ENCODE data around the gene DGKQ.
A peak's percentile ranks its signal among the peaks of the same experiment; 100 is the strongest.

Gene DGKQ

DNA sequence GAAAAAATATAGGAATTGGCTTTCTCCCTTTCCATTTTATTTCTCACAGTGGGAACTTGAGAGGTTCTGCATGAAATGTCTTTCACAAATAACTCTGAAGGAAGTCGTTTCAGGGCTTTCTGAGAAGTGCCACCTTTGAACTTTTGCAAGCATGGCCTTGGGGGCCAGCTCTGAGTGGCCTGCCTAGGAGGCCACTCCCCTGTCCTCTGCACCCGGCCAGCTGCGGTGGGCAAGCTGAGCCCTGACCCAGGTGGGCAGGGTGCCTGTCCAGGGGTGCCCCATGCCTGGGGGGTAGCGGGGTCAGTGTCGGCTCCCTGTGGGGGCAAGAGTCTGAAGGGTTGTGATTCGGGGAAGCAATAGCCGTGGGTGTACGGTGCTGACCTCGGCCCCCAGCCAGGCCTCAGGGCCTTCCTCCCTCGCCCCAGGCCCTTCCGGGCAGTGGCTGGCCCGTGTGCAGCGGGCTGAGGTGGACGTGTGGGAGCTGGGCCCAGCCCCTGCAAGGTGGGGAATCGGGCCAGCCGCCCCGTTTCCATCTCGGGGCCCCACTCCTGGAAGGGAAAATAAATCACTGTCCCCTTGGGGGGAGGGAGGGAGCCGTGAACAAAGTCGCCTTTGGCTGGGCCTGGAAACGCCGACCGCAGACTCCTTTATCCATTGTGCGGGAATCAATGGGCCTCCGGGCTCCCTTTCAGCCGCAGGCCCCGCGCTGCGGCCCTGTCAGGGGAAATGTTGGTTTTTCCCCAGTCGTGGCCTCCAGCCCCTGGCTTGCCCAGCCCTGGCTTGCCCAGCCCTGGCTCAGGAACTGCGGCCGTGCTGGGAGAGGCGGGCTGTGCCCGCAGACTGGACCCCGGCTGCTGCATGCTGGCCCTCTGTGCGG is 41.2 kb upstream of the DGKQ start:
- no peak for DNase-seq (ENCODE audit: low read depth)
- H3K4me3 ChIP-seq (ENCODE audit: low read depth, low read length) = no peak overlapping the region
- no peak for TF ChIP-seq CTCF (IDR thresholded peaks at IDR 0.05; ENCODE audit: insufficient read depth, low read depth, low read length, missing control alignments)

- H3K4me3 ChIP-seq (ENCODE audit: low read depth, low read length) = no peak overlapping the region
- no peak for TF ChIP-seq CTCF (IDR thresholded peaks at IDR 0.05; ENCODE audit: insufficient read depth, low read depth, low read length, missing control alignments)
- DNase-seq (ENCODE audit: low read depth) = no peak
These were observed 40.1 kb upstream of the DGKQ start for GRCh38 chr4:1013225-1014073.

DNA sequence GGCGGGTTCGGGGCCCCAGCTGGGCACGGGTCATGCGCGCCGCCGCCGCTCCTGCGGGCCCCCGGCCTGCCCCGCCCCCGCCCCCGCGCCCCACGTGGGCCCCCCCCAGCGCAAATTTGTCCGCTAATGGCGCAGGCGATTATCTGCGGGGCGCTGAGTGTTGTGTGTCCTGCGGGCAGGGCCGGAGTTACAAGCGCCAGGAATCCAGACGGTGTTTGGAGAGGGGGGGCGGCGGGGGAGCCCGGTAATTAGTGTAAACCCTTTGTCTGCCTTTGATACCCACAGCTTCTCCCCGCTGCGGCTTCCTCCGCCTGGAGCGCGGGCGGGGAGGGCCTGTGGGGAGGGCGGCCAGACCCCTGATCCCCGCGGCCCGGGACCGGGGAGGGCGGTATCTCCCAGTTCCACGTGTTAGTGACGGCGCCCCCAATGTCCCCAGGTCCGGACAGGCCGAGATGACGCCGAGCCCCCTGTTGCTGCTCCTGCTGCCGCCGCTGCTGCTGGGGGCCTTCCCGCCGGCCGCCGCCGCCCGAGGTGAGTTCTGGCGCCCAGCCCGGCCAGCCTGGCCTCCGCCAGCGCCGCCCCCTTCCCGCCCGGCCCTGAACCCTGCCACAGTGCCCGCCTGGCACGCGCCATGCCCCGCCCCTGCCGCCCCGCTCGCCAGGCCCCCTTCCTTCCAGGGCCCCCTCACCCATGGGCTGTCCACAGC is 38.8 kb upstream of the DGKQ start:
- no peak for DNase-seq (ENCODE audit: low read depth)
- no peak for TF ChIP-seq CTCF (IDR thresholded peaks at IDR 0.05; ENCODE audit: insufficient read depth, low read depth, low read length, missing control alignments)
- H3K4me3 ChIP-seq (ENCODE audit: low read depth, low read length) = peak overlapping the region; percentile 50

- H3K4me3 ChIP-seq (ENCODE audit: low read depth, low read length) = no peak overlapping the region
- no peak for TF ChIP-seq CTCF (IDR thresholded peaks at IDR 0.05; ENCODE audit: insufficient read depth, low read depth, low read length, missing control alignments)
- no peak for DNase-seq (ENCODE audit: low read depth)
These were observed 38.3 kb upstream of the DGKQ start for GRCh38 chr4:1011666-1012033.

DNA sequence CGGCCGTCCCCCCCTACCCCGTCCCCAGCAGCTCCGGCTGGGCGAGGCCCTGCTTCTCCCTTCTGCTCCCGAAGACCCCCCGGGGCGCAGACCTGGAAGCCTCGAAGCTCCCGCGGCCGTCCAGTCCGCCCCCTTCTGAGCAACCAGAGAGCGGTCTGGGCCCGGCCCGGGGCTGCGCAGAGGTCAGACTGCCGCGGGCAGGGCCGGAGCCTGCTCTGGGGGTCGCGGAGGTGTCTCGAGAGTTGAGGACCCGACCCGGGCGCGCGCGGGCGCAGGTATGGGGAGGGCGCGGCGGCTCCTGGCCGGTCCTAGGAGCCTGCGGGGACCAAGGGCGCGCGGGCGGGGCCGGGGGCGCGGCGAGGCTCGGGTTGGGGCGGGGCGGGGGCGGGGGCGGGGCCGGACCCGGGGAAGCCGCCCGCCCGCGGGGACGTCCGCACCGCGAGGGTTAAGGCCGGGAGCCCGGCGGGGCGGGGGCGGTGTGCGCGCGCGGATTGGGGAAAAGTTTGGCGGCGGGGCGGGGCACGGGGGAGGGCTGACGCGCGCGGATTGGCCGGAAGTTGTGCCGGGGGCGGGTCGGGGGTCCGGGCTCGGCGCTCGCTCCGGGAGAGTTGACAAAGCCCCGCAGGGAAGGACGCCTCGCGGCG is 37.8 kb upstream of the DGKQ start, which contains the start of gene FGFRL1:
FGFRL1 (plus strand) TSS at position 605 of the 644 bp plus-strand sequence. CDS start 860 bp downstream, outside the sequence.
- peak; percentile 89 for DNase-seq (ENCODE audit: low read depth)
- peak within 1 kb of the TSS; percentile 50 for H3K4me3 ChIP-seq (ENCODE audit: low read depth, low read length)
- no peak for TF ChIP-seq CTCF (IDR thresholded peaks at IDR 0.05; ENCODE audit: insufficient read depth, low read depth, low read length, missing control alignments)

DNA sequence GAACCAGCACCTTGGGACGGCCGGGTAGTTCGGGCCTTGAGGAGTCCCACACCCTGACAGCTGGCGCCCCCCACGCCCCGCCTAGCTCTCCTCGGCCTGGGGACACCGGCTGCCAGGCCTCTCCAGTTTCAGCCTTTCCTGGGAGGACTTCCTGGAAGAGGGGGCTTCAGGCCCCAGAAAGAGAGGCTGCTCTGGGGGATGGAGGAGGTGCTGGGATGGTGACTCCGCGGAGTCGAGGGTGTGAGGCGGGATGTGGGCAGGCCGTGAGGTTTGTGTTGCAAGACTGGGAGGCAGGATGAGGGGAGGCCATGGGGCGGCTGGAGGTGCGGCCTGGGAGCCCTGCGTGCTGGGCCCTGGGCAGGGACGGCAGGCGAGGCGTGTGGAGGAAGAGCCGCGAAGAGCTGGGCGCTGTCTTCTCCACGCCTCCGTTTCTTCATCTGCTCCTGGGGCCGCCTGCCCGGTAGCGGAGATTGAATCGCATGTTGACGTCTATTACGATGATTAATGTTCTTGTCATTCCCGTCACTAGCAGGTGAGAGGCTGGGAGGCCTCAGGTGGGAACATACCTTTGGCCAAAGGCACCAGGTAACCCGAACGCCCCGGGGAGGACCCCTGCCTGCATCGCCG is 37.1 kb upstream of the DGKQ start:
- H3K4me3 ChIP-seq (ENCODE audit: low read depth, low read length) = no peak overlapping the region
- no peak for TF ChIP-seq CTCF (IDR thresholded peaks at IDR 0.05; ENCODE audit: insufficient read depth, low read depth, low read length, missing control alignments)
- peak; percentile 42 for DNase-seq (ENCODE audit: low read depth)
